Activated B cell treated with CpG ODN at 0.5 μM for 24 hours (primary cell): ENCODE measurements around the gene STX4. TPM values are rescaled to one million over a fixed set of nuclear protein-coding genes. Genes with fewer than 3 reads are reported as not detected.

ENCODE experiments used
- ATAC-seq: fragments of 200-7000 bp; cut with Tn5 transposase; one replicate; pipeline ENCODE4 v1.10.0; 2021; ENCODE audit warnings: low read depth, mild to moderate bottlenecking, moderate library complexity
- CTCF ChIA-PET: fragments of 350-600 bp; sonication (Branson Sonifier 250); formaldehyde crosslinking; loops from one replicate; lab custom pipeline; 2021; ENCODE audit warnings: antibody characterized with exemption; lab: Charles Lee
- POLR2A ChIA-PET: fragments of 350-600 bp; sonication (Branson Sonifier 250); formaldehyde crosslinking; loops from one replicate; lab custom pipeline; 2021; ENCODE audit warnings: antibody characterized with exemption; lab: Charles Lee
- DNase-seq: peaks from one replicate; pipeline ENCODE4 v3.0.0; 2022
- H3K27ac Mint-ChIP-seq: one replicate; pipeline ENCODE4 v1.8.0; 2020; ENCODE audit warnings: mixed read lengths
- H3K27me3 Mint-ChIP-seq: one replicate; pipeline ENCODE4 v1.8.0; 2021; ENCODE audit warnings: mixed read lengths
- H3K36me3 Mint-ChIP-seq: one replicate; pipeline ENCODE4 v1.8.0; 2021; ENCODE audit warnings: low read depth, mixed read lengths
- H3K4me1 Mint-ChIP-seq: one replicate; pipeline ENCODE4 v1.8.0; 2021; ENCODE audit warnings: mixed read lengths
- H3K4me3 Mint-ChIP-seq: one replicate; pipeline ENCODE4 v1.8.0; 2020; ENCODE audit warnings: mild to moderate bottlenecking, mixed read lengths
- H3K9me3 Mint-ChIP-seq: one replicate; pipeline ENCODE4 v1.8.0; 2020; ENCODE audit warnings: mixed read lengths
- intact Hi-C: fragments of 100-400 bp; cut with micrococcal nuclease; formaldehyde crosslinking; loops from one replicate; pipeline ENCODE4 v1.15.1; 2024
- total RNA-seq: library from RNA; stranded (reverse); gene quantifications from 2 replicates; pipeline ENCODE4 v1.2.3, GENCODE V29; 2022
- TF ChIP-seq, protein P1 (sequence below): fragments of 200-600 bp; IDR thresholded peaks from one replicate; pipeline ENCODE4 v1.8.0; 2022; ENCODE audit warnings: antibody characterized with exemption, mild to moderate bottlenecking

The STX4 gene
- total RNA-seq, 1 donor from 2014 or later, result 107 TPM

DNA sequence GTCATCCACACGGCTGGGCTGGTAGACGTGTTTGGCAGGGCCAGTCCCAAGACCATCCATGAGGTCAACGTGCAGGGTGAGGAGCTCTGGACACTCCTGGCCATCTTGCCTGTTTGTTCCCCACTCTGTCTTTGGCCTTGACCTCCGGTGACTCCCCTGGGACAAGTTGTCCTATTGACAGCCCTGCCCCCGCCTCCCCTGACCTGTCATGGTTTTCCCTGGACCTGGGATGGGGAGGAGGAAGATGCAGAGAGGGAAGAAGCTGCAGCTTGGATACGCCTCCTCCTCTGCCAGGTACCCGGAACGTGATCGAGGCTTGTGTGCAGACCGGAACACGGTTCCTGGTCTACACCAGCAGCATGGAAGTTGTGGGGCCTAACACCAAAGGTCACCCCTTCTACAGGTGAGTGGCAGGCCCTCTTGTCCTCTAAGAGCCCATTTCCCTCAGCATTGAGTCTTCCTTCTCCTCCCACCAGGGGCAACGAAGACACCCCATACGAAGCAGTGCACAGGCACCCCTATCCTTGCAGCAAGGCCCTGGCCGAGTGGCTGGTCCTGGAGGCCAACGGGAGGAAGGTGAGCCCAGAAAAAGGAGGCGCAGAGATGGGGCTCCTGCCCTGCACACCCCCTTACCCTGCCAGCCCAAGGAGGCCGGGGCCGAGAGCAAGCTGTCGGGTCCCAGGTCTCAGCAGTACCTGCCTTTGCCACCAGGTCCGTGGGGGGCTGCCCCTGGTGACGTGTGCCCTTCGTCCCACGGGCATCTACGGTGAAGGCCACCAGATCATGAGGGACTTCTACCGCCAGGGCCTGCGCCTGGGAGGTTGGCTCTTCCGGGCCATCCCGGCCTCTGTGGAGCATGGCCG lies 47.0 kb upstream of the STX4 start:
- H3K27ac Mint-ChIP-seq, result no peak overlapping the region
- ATAC-seq (no peak), DNase-seq (no peak)
- H3K4me3 Mint-ChIP-seq, result no peak overlapping the region
- H3K36me3 Mint-ChIP-seq, result peaks cover 31% of the 10 kb centered on the region
- H3K27me3 Mint-ChIP-seq, result no peaks in the 10 kb centered on the region
- POLR2A ChIA-PET, result interaction anchor here (0.6 to 2.1 kb wide), 6 partner anchors 11 to 359 kb away, joined by 3 to 5 read pairs (median 4); partner anchors contain the start of genes FUS and PYDC1
- H3K4me1 Mint-ChIP-seq, result no peaks in the 10 kb centered on the region
- H3K9me3 Mint-ChIP-seq, result no peaks in the 10 kb centered on the region
- intact Hi-C loops, result no loop called here
- CTCF ChIA-PET, result interaction anchor here (1.0 to 4.6 kb wide), 6 partner anchors 9 to 882 kb away, joined by 3 to 36 read pairs (median 16); partner anchors contain the start of gene ZNF843
- TF ChIP-seq, protein P1, sequence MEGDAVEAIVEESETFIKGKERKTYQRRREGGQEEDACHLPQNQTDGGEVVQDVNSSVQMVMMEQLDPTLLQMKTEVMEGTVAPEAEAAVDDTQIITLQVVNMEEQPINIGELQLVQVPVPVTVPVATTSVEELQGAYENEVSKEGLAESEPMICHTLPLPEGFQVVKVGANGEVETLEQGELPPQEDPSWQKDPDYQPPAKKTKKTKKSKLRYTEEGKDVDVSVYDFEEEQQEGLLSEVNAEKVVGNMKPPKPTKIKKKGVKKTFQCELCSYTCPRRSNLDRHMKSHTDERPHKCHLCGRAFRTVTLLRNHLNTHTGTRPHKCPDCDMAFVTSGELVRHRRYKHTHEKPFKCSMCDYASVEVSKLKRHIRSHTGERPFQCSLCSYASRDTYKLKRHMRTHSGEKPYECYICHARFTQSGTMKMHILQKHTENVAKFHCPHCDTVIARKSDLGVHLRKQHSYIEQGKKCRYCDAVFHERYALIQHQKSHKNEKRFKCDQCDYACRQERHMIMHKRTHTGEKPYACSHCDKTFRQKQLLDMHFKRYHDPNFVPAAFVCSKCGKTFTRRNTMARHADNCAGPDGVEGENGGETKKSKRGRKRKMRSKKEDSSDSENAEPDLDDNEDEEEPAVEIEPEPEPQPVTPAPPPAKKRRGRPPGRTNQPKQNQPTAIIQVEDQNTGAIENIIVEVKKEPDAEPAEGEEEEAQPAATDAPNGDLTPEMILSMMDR, result no peak

DNA sequence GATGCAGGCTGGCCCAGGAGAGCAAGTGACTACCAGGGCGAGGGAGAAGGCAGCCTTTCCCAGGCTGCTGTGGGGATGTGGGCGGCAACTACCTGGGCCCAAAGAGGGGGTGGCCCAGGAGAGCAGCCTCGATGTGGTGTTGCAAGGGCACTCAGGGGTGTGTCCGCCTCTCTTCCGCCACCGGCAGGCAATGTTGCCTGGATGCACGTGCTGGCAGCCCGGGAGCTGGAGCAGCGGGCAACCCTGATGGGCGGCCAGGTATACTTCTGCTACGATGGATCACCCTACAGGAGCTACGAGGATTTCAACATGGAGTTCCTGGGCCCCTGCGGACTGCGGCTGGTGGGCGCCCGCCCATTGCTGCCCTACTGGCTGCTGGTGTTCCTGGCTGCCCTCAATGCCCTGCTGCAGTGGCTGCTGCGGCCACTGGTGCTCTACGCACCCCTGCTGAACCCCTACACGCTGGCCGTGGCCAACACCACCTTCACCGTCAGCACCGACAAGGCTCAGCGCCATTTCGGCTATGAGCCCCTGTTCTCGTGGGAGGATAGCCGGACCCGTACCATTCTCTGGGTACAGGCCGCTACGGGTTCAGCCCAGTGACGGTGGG lies 45.7 kb upstream of the STX4 start:
- Mint-ChIP-seq H3K4me1 (no peaks in the 10 kb centered on the region), H3K4me3 (no peak overlapping the region), H3K27ac (no peak overlapping the region), H3K9me3 (no peaks in the 10 kb centered on the region), H3K36me3 (peaks cover 19% of the 10 kb centered on the region), H3K27me3 (no peaks in the 10 kb centered on the region)
- no peak for DNase-seq
- intact Hi-C loops, result no loop called here
- ChIA-PET POLR2A (no interaction called here), CTCF (no interaction called here)
- TF ChIP-seq, protein P1, result no peak
- no peak for ATAC-seq

DNA sequence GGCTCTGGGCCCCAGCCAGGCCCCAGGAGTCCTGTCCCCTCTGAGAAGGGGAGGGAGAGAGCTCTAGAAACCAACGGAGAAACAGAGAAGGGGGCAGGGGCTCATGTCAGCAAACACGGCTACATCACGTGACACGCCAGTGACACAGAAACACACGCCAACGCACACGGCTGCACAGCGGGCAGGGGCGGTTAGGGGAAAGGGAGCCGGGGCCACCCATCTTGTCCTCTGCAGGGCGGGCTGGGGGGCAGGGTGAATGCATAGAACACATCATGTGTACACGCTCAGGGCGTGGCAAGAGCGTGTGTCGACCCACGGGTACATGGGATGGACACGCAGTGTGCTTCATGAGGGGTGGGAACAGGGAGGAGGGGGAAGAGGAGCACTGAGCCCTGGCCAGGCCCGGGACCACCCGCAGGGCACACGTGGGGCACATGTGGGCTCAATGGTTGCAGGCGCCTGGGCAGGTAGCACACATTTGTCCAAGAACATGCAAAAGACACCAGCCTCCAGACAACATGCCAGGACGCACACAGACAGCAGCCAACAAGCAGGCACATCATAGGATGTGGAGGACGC lies 43.8 kb upstream of the STX4 start:
- no peaks in the 10 kb centered on the region for H3K9me3 Mint-ChIP-seq
- intact Hi-C loops, result no loop called here
- H3K27ac Mint-ChIP-seq, result no peak overlapping the region
- ChIA-PET CTCF (no interaction called here), POLR2A (no interaction called here)
- no peak for DNase-seq
- H3K27me3 Mint-ChIP-seq, result no peaks in the 10 kb centered on the region
- peaks cover 1% of the 10 kb centered on the region for H3K4me1 Mint-ChIP-seq
- no peak overlapping the region for H3K4me3 Mint-ChIP-seq
- ATAC-seq, result no peak
- H3K36me3 Mint-ChIP-seq, result peaks cover 1% of the 10 kb centered on the region
- TF ChIP-seq, protein P1, result no peak

DNA sequence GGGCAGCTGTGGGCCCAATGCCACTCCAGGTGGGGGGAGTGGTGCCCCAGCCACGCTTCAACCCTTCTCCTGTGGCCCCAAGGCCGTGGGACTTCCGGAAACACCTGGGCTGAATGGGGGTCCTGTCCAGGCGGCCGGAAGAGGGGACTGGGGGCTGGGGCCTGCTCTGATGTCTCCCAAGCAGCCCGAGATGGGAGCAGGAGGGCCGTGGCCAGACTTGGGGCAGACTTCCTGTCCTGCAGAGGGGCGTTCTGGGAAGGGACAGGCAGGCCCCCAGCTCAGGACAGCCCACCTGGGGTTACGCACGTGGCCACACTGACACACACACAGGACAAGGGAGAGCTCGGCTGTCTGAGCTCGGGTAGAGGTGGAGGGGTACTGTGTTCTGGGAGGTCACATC lies 43.3 kb upstream of the STX4 start:
- ChIA-PET POLR2A (no interaction called here), CTCF (no interaction called here)
- Mint-ChIP-seq H3K9me3 (no peaks in the 10 kb centered on the region), H3K27ac (no peak overlapping the region), H3K4me3 (no peak overlapping the region), H3K4me1 (peaks cover 3% of the 10 kb centered on the region), H3K27me3 (no peaks in the 10 kb centered on the region), H3K36me3 (peaks cover 1% of the 10 kb centered on the region)
- TF ChIP-seq, protein P1, result no peak
- DNase-seq (no peak), ATAC-seq (no peak)
- intact Hi-C loops, result no loop called here

DNA sequence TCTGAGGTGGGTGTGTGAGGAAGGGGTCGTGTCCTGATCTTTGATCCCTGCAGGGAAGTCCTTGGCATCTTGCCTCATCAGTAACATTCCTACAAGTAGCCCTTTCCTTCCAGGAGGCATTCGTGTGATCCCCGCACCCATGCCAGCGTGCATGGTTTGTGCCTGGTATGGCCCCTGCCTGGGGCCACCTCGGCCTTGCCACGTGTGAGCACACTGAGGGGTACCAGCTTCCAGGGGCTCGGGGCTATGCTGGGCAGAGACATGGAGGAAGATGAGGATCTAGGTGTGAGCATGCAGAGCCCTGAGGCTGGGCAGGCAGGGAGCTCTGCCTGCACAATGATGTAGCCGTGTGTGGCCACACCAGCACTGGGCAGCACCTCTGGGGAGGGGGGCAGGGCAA lies 42.3 kb upstream of the STX4 start:
- ChIA-PET POLR2A (no interaction called here), CTCF (no interaction called here)
- no peak overlapping the region for H3K27ac Mint-ChIP-seq
- peaks cover 3% of the 10 kb centered on the region for H3K4me1 Mint-ChIP-seq
- DNase-seq, result no peak
- no peaks in the 10 kb centered on the region for H3K36me3 Mint-ChIP-seq
- H3K27me3 Mint-ChIP-seq, result no peaks in the 10 kb centered on the region
- no peak overlapping the region for H3K4me3 Mint-ChIP-seq
- TF ChIP-seq, protein P1, result no peak
- H3K9me3 Mint-ChIP-seq, result no peaks in the 10 kb centered on the region
- intact Hi-C loops, result no loop called here
- ATAC-seq, result no peak
